IPS-18c (cell line): ENCODE data around the gene SSTR4.

ENCODE experiments used
- H3K4me3 ChIP-seq: 2 replicates; pipeline ENCODE4 v1.7.0; 2013; ENCODE audit warnings: low read depth, mild to moderate bottlenecking, low read length, moderate library complexity; ENCODE audit not compliant: insufficient read depth
- H3K9me3 ChIP-seq: one replicate; pipeline ENCODE4 v1.6.1; 2013; ENCODE audit warnings: mild to moderate bottlenecking, low read length, moderate library complexity; ENCODE audit not compliant: control insufficient read depth, insufficient read depth

SSTR4 gene

DNA sequence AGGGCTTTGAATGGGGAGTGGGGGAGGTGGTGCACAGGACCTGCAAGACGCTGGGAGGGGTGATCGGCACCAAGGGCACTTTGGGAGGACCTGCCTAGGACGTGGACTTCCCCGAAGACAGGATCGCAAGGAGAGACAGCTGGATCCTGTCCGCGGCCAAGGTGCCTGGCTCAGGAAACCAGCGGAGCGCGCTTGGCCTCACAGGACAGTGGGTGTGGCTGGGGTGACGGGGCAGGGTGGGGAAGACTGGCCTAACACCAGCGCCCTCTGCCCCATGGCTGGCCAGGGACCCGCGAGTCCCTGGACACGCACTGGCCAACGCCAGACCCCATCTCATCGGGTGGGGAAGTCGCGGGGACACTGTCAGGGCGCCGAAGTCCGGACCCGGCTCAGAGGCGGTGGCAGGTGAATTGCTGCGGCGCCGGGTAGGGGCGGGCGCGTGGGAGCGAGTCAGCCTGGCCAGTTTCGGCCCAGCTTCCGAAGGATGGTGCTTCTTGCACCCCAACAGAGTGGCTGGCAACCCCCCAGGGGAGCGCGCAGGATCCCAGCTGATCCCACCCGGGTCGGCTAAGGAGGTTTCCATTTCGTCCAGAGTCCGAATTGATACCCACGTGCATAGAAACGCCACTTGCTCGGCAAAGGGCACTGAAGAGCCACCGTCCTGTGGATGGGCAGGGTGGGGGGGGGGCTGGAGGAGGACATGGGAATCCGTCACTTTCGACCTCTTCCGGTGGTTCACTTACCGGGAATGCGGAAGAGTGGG, 15.1 kb downstream of the SSTR4 start:
- H3K4me3 ChIP-seq, result peak overlapping the region; percentile 58

DNA sequence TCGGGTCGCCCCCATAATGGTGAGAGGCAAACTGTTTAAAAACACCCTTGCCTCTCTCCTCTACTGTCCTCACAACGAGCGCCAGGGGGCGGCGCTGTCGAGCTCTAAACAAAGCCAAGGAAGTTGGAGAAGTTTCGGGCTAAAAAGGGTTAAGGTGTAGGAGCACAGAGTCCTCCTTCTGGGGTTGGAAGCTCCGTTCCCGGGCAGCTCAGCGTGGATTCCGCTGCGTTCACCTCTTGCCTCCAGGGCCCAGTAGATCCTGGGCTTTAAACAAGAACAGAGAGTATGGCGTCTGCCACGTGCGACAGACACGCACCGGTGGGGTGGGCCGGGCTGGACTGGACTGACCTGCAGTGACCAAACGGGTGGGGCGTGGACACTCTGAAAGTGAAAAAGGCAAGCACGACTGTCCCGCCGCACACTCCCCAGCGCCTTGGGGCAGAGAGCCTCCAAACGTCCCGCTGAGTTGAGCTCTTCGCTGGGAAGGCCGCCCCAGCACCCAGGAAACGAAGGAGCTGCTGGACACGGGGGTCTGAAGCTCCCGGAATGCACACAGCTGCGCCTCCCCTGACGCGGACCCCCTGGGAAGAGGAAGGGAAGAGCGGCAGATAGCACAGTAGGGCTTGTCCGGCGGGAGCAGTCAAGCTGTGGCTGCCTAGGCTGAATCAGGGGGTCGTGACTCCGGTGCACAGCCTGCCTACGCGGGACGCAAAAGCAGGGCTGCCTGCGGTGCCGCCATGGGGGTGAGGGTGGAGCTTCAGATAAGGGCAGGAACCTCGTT, 15.9 kb downstream of the SSTR4 start:
- peaks cover 3% of the 10 kb centered on the region for H3K9me3 ChIP-seq
- peak overlapping the region; percentile 62 for H3K4me3 ChIP-seq

More for the DNA sequence above, 15.1 kb downstream of the SSTR4 start:
- peaks cover 3% of the 10 kb centered on the region for H3K9me3 ChIP-seq

DNA sequence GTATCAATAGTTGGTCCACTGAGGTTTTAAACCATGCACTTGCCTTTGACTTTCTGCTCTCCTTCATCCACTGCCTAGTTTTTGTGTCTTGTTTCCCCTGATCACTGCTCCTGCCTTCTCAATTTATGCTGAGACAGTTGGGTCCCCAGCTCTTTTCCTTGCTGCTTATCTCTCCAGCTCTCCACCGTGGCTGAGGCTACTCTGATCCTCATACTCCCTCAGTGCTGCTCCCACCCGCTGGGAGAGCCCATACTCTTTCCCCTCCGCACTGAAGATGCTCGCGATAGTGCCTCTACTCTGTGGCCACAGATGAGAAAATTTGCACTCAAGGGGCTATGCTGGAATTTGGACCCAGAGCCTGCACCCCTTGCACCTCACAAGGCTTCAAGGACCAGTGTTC, 17.8 kb downstream of the SSTR4 start:
- H3K4me3 ChIP-seq, result no peak overlapping the region
- H3K9me3 ChIP-seq, result peaks cover 3% of the 10 kb centered on the region

DNA sequence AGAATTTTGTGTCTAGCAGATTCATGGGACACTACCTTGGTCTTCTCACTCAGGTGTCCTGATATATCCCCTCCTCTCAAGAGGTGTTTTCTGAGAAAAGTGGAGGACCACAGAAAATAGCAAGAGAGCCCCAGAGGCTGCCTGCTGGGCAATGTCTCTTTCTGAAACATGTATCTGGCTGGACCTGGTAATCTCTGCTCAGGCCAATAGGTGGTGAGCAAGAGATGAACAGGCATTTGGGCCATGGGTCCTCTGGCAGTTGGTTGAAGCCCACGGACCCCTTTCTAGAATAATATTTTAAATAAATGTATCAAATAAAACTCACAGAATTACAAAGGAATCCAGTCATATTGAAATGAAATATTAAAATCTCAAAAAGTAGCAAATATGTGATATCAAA, 23.1 kb downstream of the SSTR4 start:
- Histone ChIP-seq H3K9me3 (no peaks in the 10 kb centered on the region), H3K4me3 (no peak overlapping the region)

DNA sequence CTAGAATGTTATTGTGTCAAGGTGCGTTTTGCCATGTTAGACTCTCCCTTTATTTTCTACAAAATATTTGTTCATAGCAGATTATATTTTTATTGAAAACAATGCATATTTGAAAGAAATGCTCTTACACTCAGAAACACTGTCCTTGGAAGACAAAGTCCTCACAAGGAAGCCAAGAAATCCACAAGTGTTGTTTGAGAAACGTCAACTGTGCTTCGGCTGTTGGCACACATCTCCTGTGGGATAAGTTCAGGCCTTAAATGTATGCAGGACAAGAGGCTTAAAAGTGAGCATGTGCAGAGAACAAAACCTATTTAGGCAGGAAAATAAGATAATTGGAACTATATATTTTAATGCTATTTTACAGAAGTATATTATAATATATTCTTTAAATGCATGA, 23.9 kb downstream of the SSTR4 start:
- no peak overlapping the region for H3K4me3 ChIP-seq

DNA sequence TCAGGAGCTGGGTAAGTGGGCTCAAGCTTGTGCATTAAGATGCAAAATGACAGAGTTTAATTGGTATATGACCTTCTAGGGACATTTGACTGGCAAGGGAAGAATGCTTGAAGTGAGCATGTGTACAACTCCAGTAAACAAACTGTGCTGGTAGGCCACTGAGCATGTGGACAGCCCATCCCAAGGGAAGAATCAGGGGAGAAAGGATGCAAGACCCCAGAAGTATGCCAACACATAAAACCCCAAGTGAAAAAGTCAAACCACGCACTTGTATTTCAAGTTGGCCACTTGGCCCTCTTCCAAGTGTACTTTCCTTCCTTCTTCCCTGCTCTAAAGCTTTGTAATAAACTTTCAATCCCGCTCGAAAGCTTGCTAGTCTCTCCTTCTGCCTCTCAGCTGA, 24.7 kb downstream of the SSTR4 start:
- Histone ChIP-seq H3K4me3 (no peak overlapping the region), H3K9me3 (no peaks in the 10 kb centered on the region)

More for the DNA sequence above, 23.9 kb downstream of the SSTR4 start:
- no peaks in the 10 kb centered on the region for H3K9me3 ChIP-seq

DNA sequence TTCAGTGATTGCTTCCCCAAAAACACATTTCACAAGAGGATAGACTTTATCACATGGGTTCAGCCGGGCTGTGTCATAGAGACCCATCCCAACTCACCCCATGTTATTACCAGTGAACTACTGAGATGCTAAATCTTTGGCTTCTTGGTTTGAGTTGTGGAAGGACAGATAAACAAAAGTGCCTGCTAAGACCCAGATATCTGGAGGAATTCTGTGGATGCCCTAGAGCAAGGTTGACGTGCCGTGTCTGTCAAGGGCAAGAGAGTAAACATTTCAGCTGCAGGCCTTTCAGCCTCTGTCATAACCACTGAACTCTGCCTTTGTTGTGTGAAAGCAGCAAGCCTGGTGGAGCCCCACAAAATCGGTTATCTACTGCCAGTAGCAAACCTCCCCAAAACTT, 25.5 kb downstream of the SSTR4 start:
- Histone ChIP-seq H3K4me3 (no peak overlapping the region), H3K9me3 (no peaks in the 10 kb centered on the region)

DNA sequence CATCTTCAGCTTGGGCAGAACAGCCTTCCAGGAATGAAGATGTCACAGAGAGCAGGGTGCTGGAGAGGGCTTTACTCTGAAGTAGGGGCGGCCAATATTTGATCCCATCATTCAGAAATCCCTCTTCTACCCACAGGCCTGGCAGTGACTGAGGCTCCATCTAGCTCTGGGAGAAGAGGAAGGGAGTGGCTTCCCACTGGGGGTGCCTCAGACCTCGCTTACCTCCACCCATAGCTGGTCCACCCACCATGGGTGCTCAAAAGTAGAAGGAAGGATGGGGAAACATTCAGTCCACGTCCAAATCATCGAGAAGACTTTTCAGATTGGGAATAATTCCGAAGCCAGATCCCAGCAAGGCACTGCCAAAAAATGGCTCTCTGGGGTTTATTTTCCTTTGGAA, 26.1 kb downstream of the SSTR4 start:
- no peak overlapping the region for H3K4me3 ChIP-seq

DNA sequence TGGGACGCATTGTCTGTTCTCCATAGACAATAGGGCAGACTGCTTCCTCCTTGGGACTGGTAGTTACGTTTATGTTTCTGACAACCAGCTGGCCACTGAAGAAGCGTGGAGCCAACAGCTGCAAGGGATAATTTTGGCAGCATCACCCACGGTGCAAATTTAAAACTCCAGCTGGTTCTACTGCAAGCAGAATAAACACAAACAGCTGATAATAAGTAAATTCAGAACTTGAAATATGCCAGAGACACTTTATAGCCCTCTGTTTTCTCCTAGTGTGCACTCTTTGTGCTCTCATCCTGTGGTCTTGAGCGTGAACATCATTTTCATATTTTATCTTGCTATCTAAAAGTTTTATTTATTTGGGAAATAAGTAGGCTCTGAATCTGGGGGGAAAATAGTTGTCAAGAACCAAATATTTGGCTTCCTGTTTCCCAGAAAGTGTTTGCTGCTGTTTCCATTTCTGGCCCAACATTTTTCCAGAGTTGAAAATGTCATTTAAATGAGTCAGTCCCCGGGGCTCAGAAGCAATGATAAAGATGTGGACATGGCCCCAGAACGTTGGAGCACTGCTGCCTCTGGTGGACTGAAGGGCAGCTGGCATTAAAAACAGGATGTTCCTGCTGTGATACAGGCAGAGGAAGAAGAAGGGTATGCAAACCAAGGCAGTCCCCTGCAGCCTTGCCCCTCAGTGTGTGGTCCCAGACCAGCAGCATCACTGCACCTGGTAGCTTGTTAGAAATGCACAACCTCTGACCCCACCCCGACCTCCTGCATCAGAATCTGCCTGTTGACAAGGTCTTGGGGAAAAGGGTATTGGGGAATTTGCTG, 26.8 kb downstream of the SSTR4 start:
- no peak overlapping the region for H3K4me3 ChIP-seq
- no peaks in the 10 kb centered on the region for H3K9me3 ChIP-seq

More for the DNA sequence above, 26.1 kb downstream of the SSTR4 start:
- no peaks in the 10 kb centered on the region for H3K9me3 ChIP-seq

DNA sequence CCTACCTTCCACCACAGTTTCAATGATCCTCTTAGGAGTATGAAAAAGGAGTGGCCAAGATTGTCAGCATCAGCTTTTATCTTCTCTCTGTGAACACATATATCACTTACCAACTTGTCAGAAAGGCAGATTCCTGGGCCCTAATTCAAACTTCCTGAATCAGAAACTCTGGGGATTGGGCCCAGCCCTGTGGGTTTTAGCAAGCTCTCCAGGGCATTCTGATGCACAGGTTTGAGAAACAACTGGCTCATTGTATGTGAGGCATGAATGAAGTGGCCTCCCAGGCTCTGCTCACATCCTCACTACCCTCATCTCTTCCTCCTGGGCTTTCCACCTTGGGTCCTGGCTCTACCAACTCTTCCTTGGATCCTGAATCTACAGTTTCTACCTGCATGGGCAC, 27.5 kb downstream of the SSTR4 start:
- no peaks in the 10 kb centered on the region for H3K9me3 ChIP-seq

DNA sequence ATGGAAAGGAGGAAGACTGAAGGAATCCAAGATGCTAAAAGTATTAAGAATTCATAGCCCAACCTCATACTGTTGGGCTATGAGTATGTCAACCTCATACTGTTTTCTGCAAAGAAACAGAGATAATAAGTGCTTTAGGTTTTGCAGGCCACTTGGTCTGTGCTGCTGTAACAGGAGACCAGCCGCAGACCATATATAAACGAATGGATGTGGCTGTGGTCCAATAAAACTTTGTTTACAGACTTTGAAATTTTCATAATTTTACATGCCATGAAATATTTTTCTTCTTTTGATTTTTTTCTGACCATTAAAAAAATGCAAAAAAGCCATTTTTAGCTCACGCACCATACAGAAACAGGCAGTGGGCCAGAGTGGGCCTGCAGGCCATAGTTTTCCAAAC, 28.1 kb downstream of the SSTR4 start:
- Histone ChIP-seq H3K4me3 (no peak overlapping the region), H3K9me3 (no peaks in the 10 kb centered on the region)

More for the DNA sequence above, 27.5 kb downstream of the SSTR4 start:
- H3K4me3 ChIP-seq, result no peak overlapping the region

DNA sequence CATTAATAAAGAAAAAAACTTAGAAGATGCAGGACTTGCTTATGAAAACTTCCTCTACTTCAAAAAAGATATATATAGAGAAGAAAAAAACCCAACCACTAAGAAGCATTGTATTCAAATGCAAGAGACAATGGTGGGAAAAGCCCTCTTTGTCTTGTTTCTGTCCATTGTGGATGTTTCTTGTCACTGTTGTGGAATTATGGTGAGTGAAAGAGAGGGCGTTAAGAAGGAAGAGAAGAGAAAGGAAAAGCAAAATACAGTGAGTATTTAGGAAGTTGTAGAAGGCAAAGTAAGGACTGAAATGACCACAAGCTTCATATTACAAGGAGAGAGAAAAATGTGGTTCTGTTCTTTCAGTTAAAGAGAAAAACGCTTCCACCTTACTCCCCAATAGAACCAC, 28.5 kb downstream of the SSTR4 start:
- no peaks in the 10 kb centered on the region for H3K9me3 ChIP-seq

DNA sequence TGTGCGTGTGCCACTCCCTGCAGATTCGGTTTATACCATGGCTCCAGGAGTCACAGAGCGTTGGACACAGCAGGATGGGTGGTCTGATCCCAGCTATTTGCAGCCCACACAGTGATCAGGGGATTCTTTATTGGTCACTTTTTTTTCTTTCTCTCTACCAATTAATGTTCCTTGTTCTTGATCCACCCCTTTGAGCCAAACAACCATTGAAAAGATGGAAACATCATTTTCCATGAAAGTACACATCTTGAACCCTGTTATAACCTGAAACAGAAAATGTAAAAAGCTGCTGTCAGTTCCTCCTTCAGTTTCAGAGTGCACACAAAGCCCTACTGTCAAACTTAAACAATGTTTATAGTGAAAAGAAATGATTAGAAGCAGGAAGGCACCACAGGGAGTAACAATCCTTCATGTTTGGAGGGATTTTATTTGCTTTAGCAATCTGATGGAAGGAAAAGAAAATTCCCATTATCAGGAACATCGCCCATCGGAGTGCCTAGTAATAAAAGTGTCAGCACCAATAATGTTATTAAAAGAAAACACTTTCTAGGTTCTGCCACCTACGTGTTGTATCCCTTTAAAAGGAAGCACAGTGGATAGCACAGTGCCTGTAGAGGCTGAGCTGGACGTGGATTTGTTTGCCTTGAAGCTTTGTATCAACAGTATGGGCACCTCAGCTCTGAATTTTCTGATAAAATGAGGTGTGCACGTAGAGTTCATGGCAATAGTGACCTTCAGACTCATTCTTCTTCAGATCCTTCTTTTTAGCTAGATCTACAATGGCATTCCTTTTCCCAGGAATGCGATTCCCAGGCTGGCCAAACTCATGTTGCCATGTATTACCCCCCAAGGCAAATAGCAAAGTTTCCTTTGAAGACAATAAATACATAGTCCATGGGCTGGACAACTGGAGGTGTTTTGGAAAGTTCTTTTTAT, 30.4 kb downstream of the SSTR4 start:
- H3K9me3 ChIP-seq, result no peaks in the 10 kb centered on the region
- no peak overlapping the region for H3K4me3 ChIP-seq

More for the DNA sequence above, 28.5 kb downstream of the SSTR4 start:
- H3K4me3 ChIP-seq, result no peak overlapping the region

DNA sequence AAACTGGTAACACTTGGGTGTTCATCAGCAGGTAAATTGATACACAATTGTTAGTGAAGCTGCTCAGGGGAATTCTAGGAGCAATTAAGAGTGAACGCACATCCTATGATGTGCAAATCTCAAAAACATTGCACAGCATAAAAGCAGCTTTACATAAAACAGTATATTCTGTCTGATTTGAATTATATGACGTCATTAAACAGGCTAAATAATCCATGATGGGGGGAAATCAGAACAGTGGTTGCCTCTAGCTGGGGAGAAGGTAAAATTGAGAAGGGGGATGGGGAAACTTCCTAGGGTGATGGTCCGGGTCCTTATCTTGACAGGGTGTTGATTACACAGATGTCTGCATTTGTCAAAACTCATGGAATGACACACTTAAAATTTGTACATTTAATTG, 31.7 kb downstream of the SSTR4 start:
- Histone ChIP-seq H3K9me3 (no peaks in the 10 kb centered on the region), H3K4me3 (no peak overlapping the region)

DNA sequence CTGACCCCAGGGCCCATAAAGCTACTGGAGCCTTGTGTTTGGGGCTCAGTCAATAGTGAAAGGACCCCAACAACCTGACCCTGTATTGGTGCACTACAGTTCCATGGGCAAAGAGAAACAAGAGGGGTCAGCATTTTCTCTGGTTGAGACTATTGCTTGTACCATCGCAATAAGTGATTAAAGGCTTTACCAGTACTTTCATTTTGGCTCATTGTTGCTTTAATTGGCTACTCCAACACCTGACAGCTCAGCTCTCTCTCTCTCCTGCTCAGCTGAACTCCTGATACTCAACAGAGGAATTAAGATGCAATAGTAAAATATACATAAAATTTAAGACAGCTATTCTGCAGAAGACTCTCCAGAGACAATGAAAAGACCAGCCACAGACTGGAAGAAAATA, 33.2 kb downstream of the SSTR4 start:
- Histone ChIP-seq H3K9me3 (no peaks in the 10 kb centered on the region), H3K4me3 (no peak overlapping the region)

DNA sequence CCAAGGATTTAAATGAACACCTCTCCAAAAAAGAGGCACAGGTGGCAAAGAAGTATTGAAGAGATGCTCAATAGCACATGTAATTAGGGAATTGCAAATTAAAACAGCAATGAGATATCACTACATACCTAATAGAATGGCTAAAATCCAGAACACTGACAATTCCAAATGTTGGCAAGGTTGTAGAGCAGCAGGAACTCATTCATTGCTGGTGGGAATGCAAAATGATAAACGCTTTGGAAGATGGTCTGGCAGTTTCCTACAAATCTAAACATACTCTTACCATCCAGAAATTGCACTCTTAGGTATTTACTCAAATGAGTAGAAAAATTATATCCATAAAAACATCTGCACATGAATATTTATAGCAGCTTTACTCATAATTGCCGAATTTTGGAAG, 34.0 kb downstream of the SSTR4 start:
- H3K9me3 ChIP-seq, result no peaks in the 10 kb centered on the region

DNA sequence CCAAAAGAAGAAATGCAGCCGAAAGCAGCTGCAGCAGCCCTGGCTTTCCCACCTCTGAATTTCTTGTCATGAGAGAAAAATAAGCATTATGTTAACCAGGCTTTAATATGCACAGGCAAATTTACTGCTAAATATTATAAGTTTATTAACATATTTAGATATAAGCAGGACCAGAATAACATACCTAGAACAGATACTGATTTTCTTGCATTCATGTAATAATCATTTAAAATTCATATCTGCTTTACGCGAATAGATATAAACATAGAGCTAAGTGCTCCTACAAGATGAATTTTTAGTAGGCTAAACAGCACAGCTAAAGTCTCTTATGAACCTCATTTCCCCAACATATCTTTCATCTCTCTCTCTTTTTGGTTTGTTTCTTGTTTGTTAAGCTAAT, 36.3 kb downstream of the SSTR4 start:
- H3K4me3 ChIP-seq, result no peak overlapping the region
- H3K9me3 ChIP-seq, result no peaks in the 10 kb centered on the region

More for the DNA sequence above, 34.0 kb downstream of the SSTR4 start:
- H3K4me3 ChIP-seq, result no peak overlapping the region
